Osteoblast (primary cell): Measurements from ENCODE around the gene CNN2. TPM values are rescaled to one million over a fixed set of nuclear protein-coding genes. Genes with fewer than 3 reads are reported as not detected.
A peak's percentile ranks its signal among the peaks of the same experiment; 100 is the strongest.

ENCODE experiments used
- DNase-seq: peaks from one replicate; pipeline ENCODE4 v3.0.0; 2011; ENCODE audit warnings: low spot score, mixed read lengths; ENCODE audit not compliant: insufficient read length; ENCODE audit errors: missing footprints
- H2AFZ ChIP-seq: 2 replicates; pipeline ENCODE4 v1.6.0; 2011; ENCODE audit warnings: mild to moderate bottlenecking, low read length
- H3K27ac ChIP-seq: 2 replicates; pipeline ENCODE4 v1.5.1; 2011; ENCODE audit warnings: mild to moderate bottlenecking, low read depth, low read length, moderate library complexity
- H3K27me3 ChIP-seq: 2 replicates; pipeline ENCODE4 v1.6.0; 2012; ENCODE audit warnings: mild to moderate bottlenecking, control low read depth, inconsistent platforms, low read length, moderate library complexity; ENCODE audit not compliant: insufficient read depth
- H3K36me3 ChIP-seq: 2 replicates; pipeline ENCODE4 v1.5.1; 2011; ENCODE audit warnings: mild to moderate bottlenecking, low read length, control low read depth, moderate library complexity; ENCODE audit not compliant: insufficient read depth
- H3K4me1 ChIP-seq: 2 replicates; pipeline ENCODE4 v1.5.1; 2011; ENCODE audit warnings: mild to moderate bottlenecking, low read length, control low read depth, moderate library complexity; ENCODE audit not compliant: insufficient read depth
- H3K4me2 ChIP-seq: 2 replicates; pipeline ENCODE4 v1.6.0; 2011; ENCODE audit warnings: mild to moderate bottlenecking, low read length; ENCODE audit not compliant: insufficient read depth
- H3K4me3 ChIP-seq: fragments of 200-600 bp; sonication (generic); 3 replicates; pipeline ENCODE4 v1.5.1; 2012; ENCODE audit warnings: mild to moderate bottlenecking, low read length, inconsistent platforms; ENCODE audit not compliant: insufficient read depth
- H3K79me2 ChIP-seq: 2 replicates; pipeline ENCODE4 v1.6.0; 2012; ENCODE audit warnings: mild to moderate bottlenecking, low read length, control low read depth, inconsistent platforms; ENCODE audit not compliant: insufficient read depth
- H3K9me3 ChIP-seq: 2 replicates; pipeline ENCODE4 v1.5.1; 2011; ENCODE audit warnings: low read depth, low read length, control low read depth
- H4K20me1 ChIP-seq: 2 replicates; pipeline ENCODE4 v1.6.0; 2012; ENCODE audit warnings: mild to moderate bottlenecking, low read length, control low read depth; ENCODE audit not compliant: insufficient read depth
- total RNA-seq: library from RNA; depleted of rRNA; stranded (reverse); fragments of >200 nt; gene quantifications from 2 replicates; pipeline ENCODE4 v1.2.3, GENCODE V29; 2012
- TF ChIP-seq, protein P1 (sequence below): IDR thresholded peaks from 2 replicates; pipeline ENCODE4 v1.5.1; 2011; ENCODE audit warnings: mild to moderate bottlenecking, low read depth, low read length, moderate library complexity; ENCODE audit errors: extremely low read depth

The CNN2 gene
- total RNA-seq, 1 donor = 594 TPM

- Histone ChIP-seq H3K9me3 (no peaks in the 10 kb centered on the region), H3K36me3 (peaks cover 23% of the 10 kb centered on the region), H3K79me2 (peaks cover 8% of the 10 kb centered on the region), H3K4me2 (no peak overlapping the region), H3K27me3 (no peaks in the 10 kb centered on the region), H4K20me1 (peaks cover 6% of the 10 kb centered on the region), H3K27ac (no peak overlapping the region), H3K4me1 (no peaks in the 10 kb centered on the region), H3K4me3 (no peak overlapping the region), H2AFZ (no peak overlapping the region)
- no peak for DNase-seq
- TF ChIP-seq, protein P1, sequence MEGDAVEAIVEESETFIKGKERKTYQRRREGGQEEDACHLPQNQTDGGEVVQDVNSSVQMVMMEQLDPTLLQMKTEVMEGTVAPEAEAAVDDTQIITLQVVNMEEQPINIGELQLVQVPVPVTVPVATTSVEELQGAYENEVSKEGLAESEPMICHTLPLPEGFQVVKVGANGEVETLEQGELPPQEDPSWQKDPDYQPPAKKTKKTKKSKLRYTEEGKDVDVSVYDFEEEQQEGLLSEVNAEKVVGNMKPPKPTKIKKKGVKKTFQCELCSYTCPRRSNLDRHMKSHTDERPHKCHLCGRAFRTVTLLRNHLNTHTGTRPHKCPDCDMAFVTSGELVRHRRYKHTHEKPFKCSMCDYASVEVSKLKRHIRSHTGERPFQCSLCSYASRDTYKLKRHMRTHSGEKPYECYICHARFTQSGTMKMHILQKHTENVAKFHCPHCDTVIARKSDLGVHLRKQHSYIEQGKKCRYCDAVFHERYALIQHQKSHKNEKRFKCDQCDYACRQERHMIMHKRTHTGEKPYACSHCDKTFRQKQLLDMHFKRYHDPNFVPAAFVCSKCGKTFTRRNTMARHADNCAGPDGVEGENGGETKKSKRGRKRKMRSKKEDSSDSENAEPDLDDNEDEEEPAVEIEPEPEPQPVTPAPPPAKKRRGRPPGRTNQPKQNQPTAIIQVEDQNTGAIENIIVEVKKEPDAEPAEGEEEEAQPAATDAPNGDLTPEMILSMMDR = no peak
Observed at GRCh38 chr19:990119-990571, 36.3 kb upstream of the CNN2 start.

GRCh38 chr19:990746-991145 is 35.7 kb upstream of the CNN2 start:
- H3K9me3 ChIP-seq = no peaks in the 10 kb centered on the region
- H3K4me2 ChIP-seq = no peak overlapping the region
- peaks cover 23% of the 10 kb centered on the region for H3K36me3 ChIP-seq
- peaks cover 9% of the 10 kb centered on the region for H4K20me1 ChIP-seq
- no peak overlapping the region for H3K27ac ChIP-seq
- no peak for DNase-seq
- TF ChIP-seq, protein P1 = no peak
- H2AFZ ChIP-seq = no peak overlapping the region
- H3K4me1 ChIP-seq = no peaks in the 10 kb centered on the region
- no peak overlapping the region for H3K4me3 ChIP-seq
- peaks cover 6% of the 10 kb centered on the region for H3K27me3 ChIP-seq
- H3K79me2 ChIP-seq = peaks cover 2% of the 10 kb centered on the region

DNA sequence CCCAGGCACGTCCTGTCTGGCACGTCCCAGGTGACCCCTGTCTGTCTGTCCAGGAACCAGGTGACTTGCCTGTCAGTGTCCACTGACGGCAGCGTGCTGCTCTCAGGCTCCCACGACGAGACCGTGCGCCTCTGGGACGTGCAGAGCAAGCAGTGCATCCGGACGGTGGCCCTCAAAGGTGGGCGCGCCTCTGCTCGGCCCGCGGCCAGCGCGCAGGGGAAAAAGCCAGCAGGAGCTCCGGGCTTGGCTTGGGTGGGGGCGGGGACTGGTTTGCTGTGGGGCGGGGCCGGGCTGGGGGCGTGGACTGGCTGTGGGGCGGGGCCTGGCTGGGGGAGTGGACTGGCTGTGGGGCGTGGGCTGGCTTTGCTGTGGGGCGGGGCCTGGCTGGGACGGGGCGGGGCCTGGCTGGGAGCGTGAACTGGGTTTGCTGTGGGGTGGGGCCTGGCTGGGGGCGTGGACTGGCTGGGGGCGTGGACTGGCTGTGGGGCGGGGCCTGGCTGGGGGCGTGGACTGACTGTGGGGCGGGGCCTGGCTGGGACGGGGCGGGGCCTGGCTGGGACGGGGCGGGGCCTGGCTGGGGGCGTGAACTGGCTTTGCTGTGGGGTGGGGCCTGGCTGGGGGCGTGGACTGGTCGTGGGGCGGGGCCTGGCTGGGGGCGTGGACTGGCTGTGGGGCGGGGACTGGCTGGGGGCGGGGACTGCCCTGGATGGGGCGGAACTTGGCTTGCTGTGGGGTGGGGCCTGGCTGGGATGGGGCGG is 35.1 kb upstream of the CNN2 start:
- Histone ChIP-seq H3K4me2 (no peak overlapping the region), H3K36me3 (peaks cover 19% of the 10 kb centered on the region), H3K27ac (no peak overlapping the region), H2AFZ (no peak overlapping the region), H4K20me1 (peaks cover 6% of the 10 kb centered on the region), H3K79me2 (no peaks in the 10 kb centered on the region), H3K4me3 (no peak overlapping the region), H3K4me1 (peaks cover 4% of the 10 kb centered on the region), H3K27me3 (peaks cover 12% of the 10 kb centered on the region), H3K9me3 (no peaks in the 10 kb centered on the region)
- peak; percentile 93 for DNase-seq
- TF ChIP-seq, protein P1 = no peak

DNA sequence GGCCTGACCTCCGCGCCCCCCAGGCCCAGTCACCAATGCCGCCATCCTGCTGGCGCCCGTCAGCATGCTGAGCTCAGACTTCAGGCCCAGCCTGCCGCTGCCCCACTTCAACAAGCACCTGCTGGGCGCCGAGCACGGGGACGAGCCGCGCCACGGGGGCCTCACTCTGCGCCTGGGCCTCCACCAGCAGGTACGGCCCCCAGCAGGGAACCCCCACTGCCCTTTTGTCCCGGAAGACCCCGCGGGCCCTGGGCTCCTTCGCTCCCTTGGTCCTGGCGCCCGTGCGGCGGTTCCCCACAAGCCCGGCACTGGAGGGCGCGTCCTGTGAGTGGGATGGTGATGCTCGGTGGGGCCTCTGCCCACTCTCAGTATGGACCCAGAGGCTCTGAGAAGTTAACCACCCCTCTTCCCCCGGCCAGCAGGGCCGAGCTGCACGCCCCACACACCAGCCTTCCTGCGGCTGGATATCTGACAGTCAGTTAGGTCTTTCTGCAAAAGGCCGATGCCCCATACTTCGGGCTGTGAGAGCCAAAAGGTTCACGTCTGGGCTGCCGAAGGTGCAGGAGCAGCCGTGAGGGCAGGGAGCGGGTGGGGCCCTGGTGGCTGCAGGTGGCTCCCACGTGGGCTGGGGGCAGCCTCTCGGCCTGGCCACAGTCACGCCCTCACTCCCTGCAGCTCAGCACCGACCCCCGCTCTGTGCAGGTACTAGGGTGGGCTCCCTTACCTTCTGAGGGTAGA is 34.3 kb upstream of the CNN2 start:
- Histone ChIP-seq H3K36me3 (peaks cover 12% of the 10 kb centered on the region), H2AFZ (no peak overlapping the region), H3K4me1 (peaks cover 5% of the 10 kb centered on the region), H3K27me3 (peaks cover 18% of the 10 kb centered on the region), H3K4me3 (no peak overlapping the region), H3K27ac (no peak overlapping the region), H3K79me2 (no peaks in the 10 kb centered on the region), H3K4me2 (no peak overlapping the region), H4K20me1 (peaks cover 6% of the 10 kb centered on the region), H3K9me3 (no peaks in the 10 kb centered on the region)
- TF ChIP-seq, protein P1 = no peak
- no peak for DNase-seq
